ENCODE measurements around the gene TMEM235. TPM values are rescaled to one million over a fixed set of nuclear protein-coding genes. Genes with fewer than 3 reads are reported as not detected.

TMEM235 gene
- total and polyA plus RNA-seq, 11 donors = not detected

GRCh38 chr17:78249818-78250806 is 18.7 kb downstream of the TMEM235 start:
- WGBS, 4 donors = 67 to 77% (median 73%) methylated on average over 12 to 20 of the region's 20 CpGs
- peak overlapping the region in 2 of 12 donors; percentile 18 to 38 for H3K4me3 ChIP-seq
- H3K9me3 ChIP-seq = peaks cover 0 to 5% (median 0%) of the 10 kb centered on the region in 12 donors
- peak overlapping the region in 1 of 12 donors; percentile 64 for H3K27ac ChIP-seq
- no peaks in the 10 kb centered on the region for H3K27me3 ChIP-seq
- H3K4me1 ChIP-seq = peaks cover 0 to 35% (median 13%) of the 10 kb centered on the region in 12 donors
- no peak for ATAC-seq
- H3K36me3 ChIP-seq = no peaks in the 10 kb centered on the region
- intact Hi-C loops (cut with DNase I) = loop anchor here in 9 of 10 donors (1.0 to 5.0 kb wide), 9 partner anchors 63 to 173 kb away; partner anchors contain the start of genes TMC6 (in 2 of the 9), AFMID (in 1 of the 9) and TK1 (in 1 of the 9)
- peak in 2 of 5 donors; percentile 14 to 54 for DNase-seq
- no peak for TF ChIP-seq CTCF (IDR thresholded peaks at IDR 0.05)
- no peak for TF ChIP-seq POLR2A (IDR thresholded peaks at IDR 0.05)

- Histone ChIP-seq H3K27me3 (no peaks in the 10 kb centered on the region), H3K27ac (peak overlapping the region in 1 of 12 donors; percentile 64)
Measured at GRCh38 chr17:78250891-78251772, 19.7 kb downstream of the TMEM235 start.

GRCh38 chr17:78251773-78252103 is 20.3 kb downstream of the TMEM235 start:
- Histone ChIP-seq H3K9me3 (no peaks in the 10 kb centered on the region), H3K27ac (peak overlapping the region in 1 of 12 donors; percentile 54), H3K4me1 (peaks cover 0 to 51% (median 18%) of the 10 kb centered on the region in 12 donors), H3K36me3 (no peaks in the 10 kb centered on the region), H3K27me3 (no peaks in the 10 kb centered on the region), H3K4me3 (peak overlapping the region in 1 of 12 donors; percentile 38)
- ATAC-seq (no peak), DNase-seq (peak in 1 of 5 donors; percentile 23)
- WGBS, 4 donors = 62 to 72% (median 69%) methylated on average over 4 to 6 of the region's 6 CpGs
- TF ChIP-seq POLR2A (IDR thresholded peaks at IDR 0.05) (no peak), CTCF (IDR thresholded peaks at IDR 0.05) (no peak)
- intact Hi-C loops (cut with DNase I) = loop anchor here (1.0 to 5.0 kb wide), 10 partner anchors 64 to 171 kb away; partner anchors contain the start of genes TMC6 (in 2 of the 10), AFMID (in 1 of the 10) and TK1 (in 1 of the 10)

More at GRCh38 chr17:78250891-78251772, 19.7 kb downstream of the TMEM235 start:
- Histone ChIP-seq H3K36me3 (no peaks in the 10 kb centered on the region), H3K4me3 (peak overlapping the region in 2 of 12 donors; percentile 18 to 38), H3K9me3 (no peaks in the 10 kb centered on the region), H3K4me1 (peaks cover 0 to 45% (median 13%) of the 10 kb centered on the region in 12 donors)
- TF ChIP-seq POLR2A (IDR thresholded peaks at IDR 0.05) (peak in 1 of 2 donors; percentile 19), CTCF (IDR thresholded peaks at IDR 0.05) (peak; percentile 97 to 100 (median 100))
- ATAC-seq (peak; percentile 60 to 80 (median 76)), DNase-seq (peak; percentile 83 to 93 (median 86))
- 26 to 64% (median 35%) methylated on average over 12 to 27 of the region's 27 CpGs for WGBS, 4 donors
- intact Hi-C loops (cut with DNase I) = loop anchor here in 9 of 10 donors (1.0 to 5.0 kb wide), 10 partner anchors 64 to 172 kb away; partner anchors contain the start of genes TMC6 (in 2 of the 9), AFMID (in 1 of the 9) and TK1 (in 1 of the 9)

Measured in heart left ventricle (tissue), 16 donors.